HG03439 (cell line): Measurements from ENCODE around the gene LGALS8.
"Not testable (repeated sequence)": the region's sequence is repeated elsewhere in the genome, so short reads cannot be mapped to it uniquely, and the experiment has no call there.

Experiments
- ATAC-seq: cut with Tn5 transposase; IDR thresholded peaks from one replicate; pipeline ENCODE4 v1.9.1; 2021; ENCODE audit warnings: mild to moderate bottlenecking, moderate library complexity; ENCODE audit not compliant: unreplicated experiment

The LGALS8 gene

DNA sequence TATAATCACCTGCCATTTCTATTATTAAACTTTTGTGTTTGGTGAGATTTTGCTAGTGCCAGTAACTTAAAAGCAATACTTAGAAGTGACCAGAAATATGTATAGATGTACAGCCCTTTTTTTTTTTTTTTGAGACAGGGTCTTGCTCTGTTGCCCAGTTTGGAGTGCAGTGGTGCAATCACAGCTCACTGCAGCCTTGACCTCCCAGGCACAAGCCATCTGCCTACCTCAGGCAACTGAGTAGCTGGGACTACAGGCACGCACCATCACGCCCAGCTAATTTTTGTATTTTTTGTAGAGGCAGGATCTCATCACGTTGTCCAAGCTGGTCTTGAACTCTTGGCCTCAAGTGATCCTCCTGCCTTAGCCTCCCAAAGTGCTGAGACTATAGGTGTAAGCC lies 56.6 kb downstream of the LGALS8 start:
- not testable (repeated sequence) for ATAC-seq

DNA sequence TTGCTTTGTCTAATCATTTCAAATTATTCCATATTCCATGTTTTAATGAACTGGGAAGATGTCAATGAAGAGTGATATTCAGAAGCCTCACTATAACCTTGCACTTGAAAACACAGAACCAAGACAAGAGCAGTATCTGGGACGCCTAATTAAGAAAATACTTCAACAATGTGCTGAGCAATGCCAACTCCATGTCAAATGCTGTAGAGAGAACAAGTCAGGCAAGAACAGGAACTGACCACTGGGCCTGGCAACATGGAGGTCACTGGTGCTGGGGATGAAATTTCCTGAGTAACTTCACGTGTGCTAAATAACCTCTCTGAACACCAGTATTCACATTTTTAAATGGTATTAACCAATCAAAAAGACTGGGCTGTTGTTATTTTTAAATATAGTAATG lies 57.7 kb downstream of the LGALS8 start:
- no peak for ATAC-seq

DNA sequence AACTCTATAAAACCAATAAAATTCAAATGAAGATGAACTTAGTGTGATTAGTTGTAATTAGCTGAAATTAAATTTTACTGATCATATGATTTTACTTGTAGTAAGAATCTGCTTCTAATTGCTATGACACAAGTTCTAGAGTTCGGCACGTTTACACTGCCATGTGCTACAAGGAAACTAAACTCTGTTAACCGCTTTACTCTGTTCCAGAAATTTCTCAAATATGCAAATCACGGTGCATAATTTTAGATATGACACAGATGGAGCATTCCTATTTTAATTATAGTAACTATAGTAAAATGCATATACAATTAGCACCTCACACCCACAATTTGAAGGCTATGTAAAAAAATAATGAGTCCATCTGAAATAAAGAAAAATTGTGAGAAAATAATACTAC lies 65.7 kb downstream of the LGALS8 start:
- ATAC-seq = no peak

- ATAC-seq = no peak
These were observed 66.9 kb downstream of the LGALS8 start for GRCh38 chr1:236590553-236591150.

DNA sequence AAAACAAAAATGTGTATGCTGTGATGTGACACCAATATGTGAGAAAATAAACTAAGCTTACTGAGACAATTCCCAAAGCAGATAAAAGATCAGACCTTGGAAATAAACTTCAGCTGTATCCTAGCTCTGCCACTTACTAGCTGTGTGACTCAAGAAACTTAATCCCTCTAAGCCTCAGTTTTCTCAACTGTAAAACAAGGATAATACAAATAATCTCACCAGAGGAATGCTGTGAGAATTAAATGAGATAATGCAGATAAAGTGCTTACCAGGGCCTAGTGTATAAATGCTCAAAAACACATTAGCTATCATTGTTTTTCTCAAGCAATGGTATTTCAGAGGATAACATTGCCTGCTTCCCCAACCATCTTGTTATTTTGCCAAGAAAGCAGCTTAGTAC lies 78.4 kb downstream of the LGALS8 start:
- ATAC-seq = no peak
